H1 (cell line): Measurements from ENCODE around the gene COL6A1. TPM values are rescaled to one million over a fixed set of nuclear protein-coding genes. Genes with fewer than 3 reads are reported as not detected.
A peak's percentile ranks its signal among the peaks of the same experiment; 100 is the strongest.

Experiments used
- CTCF ChIA-PET: fragments of 300-600 bp; sonication (Branson Sonifier 250); formaldehyde crosslinking; loops from one replicate; lab custom pipeline; 2021; ENCODE audit not compliant: partially characterized antibody; lab: Charles Lee
- POLR2A ChIA-PET: fragments of 300-600 bp; sonication (Branson Sonifier 250); formaldehyde crosslinking; loops from one replicate; lab custom pipeline; 2021; ENCODE audit warnings: inconsistent platforms; ENCODE audit not compliant: partially characterized antibody; lab: Charles Lee
- DNase-seq, 2 experiments: peaks; one replicate each; pipeline versions ENCODE4 v3.0.0 to v3.0.0-alpha.2; 2010 to 2022; ENCODE audit warnings: low spot score in 2 of 2, low read depth in 1 of 2, mixed read lengths in 1 of 2
- FAIRE-seq: peaks from 2 replicates; lab custom pipeline; 2011; peaks lifted over from hg19 to GRCh38; lab: Jason Lieb, UNC
- H2AFZ ChIP-seq: 2 replicates; pipeline ENCODE4 v1.8.1; 2012; ENCODE audit warnings: low read length, inconsistent platforms
- H2AK5ac ChIP-seq: 2 replicates; pipeline ENCODE4 v1.6.1; 2013; ENCODE audit warnings: low read depth, low read length
- H2BK120ac ChIP-seq: replicated peaks from 2 replicates; pipeline ENCODE3; 2013; ENCODE audit warnings: low read depth, low read length, inconsistent platforms
- H2BK12ac ChIP-seq: 2 replicates; pipeline ENCODE4 v1.6.1; 2013; ENCODE audit warnings: low read depth, low read length
- H2BK15ac ChIP-seq: 2 replicates; pipeline ENCODE4 v1.6.1; 2013; ENCODE audit warnings: low read length
- H2BK20ac ChIP-seq: 2 replicates; pipeline ENCODE4 v1.6.1; 2013; ENCODE audit warnings: low read length
- H2BK5ac ChIP-seq: 2 replicates; pipeline ENCODE4 v1.6.1; 2013; ENCODE audit warnings: low read depth, low read length
- H3K14ac ChIP-seq: 2 replicates; pipeline ENCODE4 v1.6.1; 2013; ENCODE audit warnings: inconsistent platforms; ENCODE audit not compliant: insufficient read length
- H3K18ac ChIP-seq: 2 replicates; pipeline ENCODE4 v1.6.1; 2013; ENCODE audit warnings: low read length; ENCODE audit errors: extremely low read depth
- H3K23ac ChIP-seq: 2 replicates; pipeline ENCODE4 v1.6.1; 2013; ENCODE audit warnings: inconsistent platforms; ENCODE audit not compliant: insufficient read length
- H3K23me2 ChIP-seq: 2 replicates; pipeline ENCODE4 v1.6.1; 2013; ENCODE audit warnings: low read depth, low read length
- H3K27ac ChIP-seq: 2 replicates; pipeline ENCODE4 v1.6.1; 2011; ENCODE audit warnings: low read depth, low read length, inconsistent platforms
- H3K27me3 ChIP-seq, 4 experiments: replicated peaks in 1 of 4; 1 replicate in 1 of 4; 2 replicates in 3 of 4; pipeline versions ENCODE4 v1.6.1 to v1.8.1; 2011 to 2013; ENCODE audit warnings: low read length in 3 of 4, mild to moderate bottlenecking in 3 of 4, inconsistent platforms in 2 of 4, mixed read lengths in 2 of 4, moderate library complexity in 1 of 4; ENCODE audit not compliant: control insufficient read depth in 3 of 4, insufficient read depth in 3 of 4; ENCODE audit errors: extremely low read depth in 1 of 4
- H3K36me3 ChIP-seq, 4 experiments: 2 replicates each; pipeline versions ENCODE4 v1.6.1 to v1.8.1; 2011 to 2013; ENCODE audit warnings: mild to moderate bottlenecking in 4 of 4, low read length in 3 of 4, moderate library complexity in 2 of 4, control low read depth in 1 of 4, inconsistent platforms in 1 of 4; ENCODE audit not compliant: insufficient read depth in 4 of 4, control insufficient read depth in 2 of 4
- H3K4ac ChIP-seq: replicated peaks from 2 replicates; pipeline ENCODE3; 2013; ENCODE audit warnings: low read length, low read depth, mixed read lengths, inconsistent platforms; ENCODE audit not compliant: insufficient read length
- H3K4me1 ChIP-seq, 4 experiments: replicated peaks in 1 of 4; 1 replicate in 1 of 4; 2 replicates in 3 of 4; pipeline versions ENCODE4 v1.6.1 to v1.8.1; 2011 to 2013; ENCODE audit warnings: low read length in 3 of 4, inconsistent platforms in 2 of 4, mixed read lengths in 1 of 4; ENCODE audit not compliant: insufficient read depth in 4 of 4, control insufficient read depth in 3 of 4
- H3K4me2 ChIP-seq, 2 experiments: 2 replicates each; pipeline versions ENCODE4 v1.6.1 to v1.8.1; 2011 to 2013; ENCODE audit warnings: low read depth in 2 of 2, low read length in 2 of 2, control low read depth in 1 of 2, inconsistent platforms in 1 of 2, mild to moderate bottlenecking in 1 of 2; ENCODE audit not compliant: insufficient read depth in 1 of 2
- H3K4me3 ChIP-seq, 4 experiments: fragments of 200-600, 300-600 bp in 1 of 4; sonication (generic), shearing (Covaris generic), sonication (Bioruptor Twin) in 1 of 4; 2 replicates each; pipeline versions ENCODE4 v1.5.1 to v1.8.1; 2011 to 2016; ENCODE audit warnings: low read length in 4 of 4, low read depth in 3 of 4, control low read depth in 2 of 4, inconsistent platforms in 2 of 4, mild to moderate bottlenecking in 2 of 4, mixed read lengths in 1 of 4, moderate library complexity in 1 of 4; ENCODE audit not compliant: insufficient read depth in 2 of 4; ENCODE audit errors: extremely low read depth in 1 of 4
- H3K56ac ChIP-seq: replicated peaks from 2 replicates; pipeline ENCODE3; 2013; ENCODE audit warnings: low read depth, mild to moderate bottlenecking, mixed read lengths, low read length, inconsistent platforms; ENCODE audit not compliant: insufficient read length
- H3K79me1 ChIP-seq: 2 replicates; pipeline ENCODE4 v1.6.1; 2013; ENCODE audit warnings: low read depth, low read length, control low read depth
- H3K79me2 ChIP-seq, 2 experiments: 2 replicates each; pipeline versions ENCODE4 v1.6.1 to v1.8.1; 2012 to 2013; ENCODE audit warnings: low read length in 2 of 2, mild to moderate bottlenecking in 2 of 2, inconsistent platforms in 1 of 2; ENCODE audit not compliant: insufficient read depth in 2 of 2, control insufficient read depth in 1 of 2
- H3K9ac ChIP-seq, 4 experiments: replicated peaks in 1 of 4; 1 replicate in 1 of 4; 2 replicates in 3 of 4; pipeline versions ENCODE4 v1.6.1 to v1.8.1; 2011 to 2013; ENCODE audit warnings: low read depth in 3 of 4, low read length in 3 of 4, control low read depth in 2 of 4, mild to moderate bottlenecking in 2 of 4, moderate library complexity in 2 of 4, inconsistent platforms in 1 of 4; ENCODE audit errors: extremely low read depth in 1 of 4
- H3K9me3 ChIP-seq, 2 experiments: 2 replicates each; pipeline versions ENCODE4 v1.6.1 to v1.8.1; 2012 to 2013; ENCODE audit warnings: mild to moderate bottlenecking in 2 of 2, moderate library complexity in 2 of 2, control low read depth in 1 of 2, inconsistent platforms in 1 of 2, low read depth in 1 of 2, low read length in 1 of 2, mixed read lengths in 1 of 2; ENCODE audit not compliant: insufficient read depth in 2 of 2
- H4K20me1 ChIP-seq, 2 experiments: replicated peaks in 1 of 2; 2 replicates each; pipeline versions ENCODE3 to v1.8.1; 2011 to 2013; ENCODE audit warnings: inconsistent platforms in 2 of 2, low read length in 2 of 2, mild to moderate bottlenecking in 1 of 2; ENCODE audit not compliant: insufficient read depth in 2 of 2, control insufficient read depth in 1 of 2
- H4K5ac ChIP-seq: 2 replicates; pipeline ENCODE4 v1.6.1; 2013; ENCODE audit warnings: low read length, low read depth, mixed read lengths, inconsistent platforms; ENCODE audit not compliant: insufficient read length
- H4K8ac ChIP-seq: 2 replicates; pipeline ENCODE4 v1.8.0; 2013; ENCODE audit warnings: mild to moderate bottlenecking, moderate library complexity, low read length, inconsistent platforms; ENCODE audit not compliant: insufficient read depth; ENCODE audit errors: extremely low read depth
- H4K91ac ChIP-seq: replicated peaks from 2 replicates; pipeline ENCODE3; 2013; ENCODE audit warnings: low read length, mixed read lengths, inconsistent platforms; ENCODE audit not compliant: insufficient read length
- ATF3 ChIP-seq: IDR thresholded peaks from 2 replicates; pipeline ENCODE4 v1.6.1; 2011; ENCODE audit warnings: low read depth, mild to moderate bottlenecking, low read length; ENCODE audit not compliant: insufficient read depth
- CBX5 ChIP-seq: fragments of 300-800, 300-1000 bp; sonication (generic); IDR thresholded peaks from 2 replicates; pipeline ENCODE4 v1.7.1; 2016; ENCODE audit warnings: antibody characterized with exemption, low read length, low read depth
- EGR1 ChIP-seq: IDR thresholded peaks from 2 replicates; pipeline ENCODE4 v1.6.1; 2011; ENCODE audit warnings: low read depth, low read length, borderline replicate concordance
- EZH2 ChIP-seq: fragments of 200-600 bp; sonication (generic); IDR thresholded peaks from 2 replicates; pipeline ENCODE4 v1.7.1; 2012; ENCODE audit warnings: low read depth, mild to moderate bottlenecking, moderate library complexity, low read length, inconsistent platforms; ENCODE audit not compliant: severe bottlenecking
- FOSL1 ChIP-seq: IDR thresholded peaks from 2 replicates; pipeline ENCODE4 v1.6.1; 2011; ENCODE audit warnings: mild to moderate bottlenecking, low read depth, low read length, moderate library complexity; ENCODE audit not compliant: insufficient read depth
- HDAC6 ChIP-seq: IDR thresholded peaks from one replicate; pipeline ENCODE4 v1.7.1; 2012; ENCODE audit warnings: low read depth, mild to moderate bottlenecking, inconsistent platforms, low read length, moderate library complexity
- KDM4A ChIP-seq: IDR thresholded peaks from one replicate; pipeline ENCODE4 v1.7.1; 2012; ENCODE audit warnings: low read depth, mild to moderate bottlenecking, moderate library complexity, low read length, inconsistent platforms; ENCODE audit not compliant: severe bottlenecking
- NANOG ChIP-seq: IDR thresholded peaks from 2 replicates; pipeline ENCODE4 v1.6.1; 2011; ENCODE audit warnings: low read length, low read depth, mild to moderate bottlenecking, inconsistent platforms; ENCODE audit not compliant: insufficient read depth, poor library complexity, severe bottlenecking
- POLR2AphosphoS5 ChIP-seq: IDR thresholded peaks from 2 replicates; pipeline ENCODE4 v1.6.1; 2011; ENCODE audit warnings: low read depth, low read length
- POU5F1 ChIP-seq: IDR thresholded peaks from 2 replicates; pipeline ENCODE4 v1.6.1; 2011; ENCODE audit warnings: low read depth, mild to moderate bottlenecking, low read length, moderate library complexity
- SAP30 ChIP-seq: fragments of 300-600 bp; sonication (generic); IDR thresholded peaks from 2 replicates; pipeline ENCODE4 v1.7.1; 2012; ENCODE audit warnings: low read length, moderate library complexity, mild to moderate bottlenecking, inconsistent platforms; ENCODE audit not compliant: insufficient read depth, insufficient replicate concordance
- SP2 ChIP-seq: IDR thresholded peaks from 2 replicates; pipeline ENCODE4 v1.6.1; 2012; ENCODE audit warnings: mild to moderate bottlenecking, low read length, inconsistent platforms
- WGBS, 2 experiments: shearing (Covaris generic) in 1 of 2; methylation state at CpG; one replicate each; pipeline versions ENCODE4 v1.1.6 to v1.1.7; 2013 to 2015; ENCODE audit warnings: low lambda C conversion rate in 2 of 2, mixed read lengths in 2 of 2, inconsistent platforms in 1 of 2, low coverage in 1 of 2, missing lambda C conversion rate in 1 of 2; ENCODE audit not compliant: insufficient replicate concordance in 2 of 2, insufficient coverage in 1 of 2, insufficient read length in 1 of 2; ENCODE audit errors: extremely low coverage in 1 of 2, missing lambda C conversion rate in 1 of 2; 5-methylcytosine and 5-hydroxymethylcytosine counted together
- polyA plus RNA-seq, 7 experiments: library from polyadenylated mRNA; depleted of rRNA in 3 of 7; stranded (reverse) in 5 of 7; unstranded in 2 of 7; fragments of >200 nt in 5 of 7; fragments of 200-250 nt in 2 of 7; gene quantifications; 1 replicate in 5 of 7; 2 replicates in 1 of 7; 4 replicates in 1 of 7; pipeline versions ENCODE4 v1.2.1 to v1.2.3, GENCODE V29; 2011 to 2013; ENCODE audit warnings: missing spikeins in 2 of 7, mixed read lengths in 2 of 7
- total RNA-seq: library from RNA; stranded (reverse); fragmentation: NEBNext Ultra II Directional; extraction: Animal tissue kit (Norgen Biotek cat#: 25700); gene quantifications from 2 replicates; pipeline ENCODE4 v1.2.1, GENCODE V29; 2021

The COL6A1 gene
- total and polyA plus RNA-seq, 2 of the 8 experiments (the other 6 are each of a cell fraction or from before 2014, with no cell fraction given) = 100 to 115 TPM

DNA sequence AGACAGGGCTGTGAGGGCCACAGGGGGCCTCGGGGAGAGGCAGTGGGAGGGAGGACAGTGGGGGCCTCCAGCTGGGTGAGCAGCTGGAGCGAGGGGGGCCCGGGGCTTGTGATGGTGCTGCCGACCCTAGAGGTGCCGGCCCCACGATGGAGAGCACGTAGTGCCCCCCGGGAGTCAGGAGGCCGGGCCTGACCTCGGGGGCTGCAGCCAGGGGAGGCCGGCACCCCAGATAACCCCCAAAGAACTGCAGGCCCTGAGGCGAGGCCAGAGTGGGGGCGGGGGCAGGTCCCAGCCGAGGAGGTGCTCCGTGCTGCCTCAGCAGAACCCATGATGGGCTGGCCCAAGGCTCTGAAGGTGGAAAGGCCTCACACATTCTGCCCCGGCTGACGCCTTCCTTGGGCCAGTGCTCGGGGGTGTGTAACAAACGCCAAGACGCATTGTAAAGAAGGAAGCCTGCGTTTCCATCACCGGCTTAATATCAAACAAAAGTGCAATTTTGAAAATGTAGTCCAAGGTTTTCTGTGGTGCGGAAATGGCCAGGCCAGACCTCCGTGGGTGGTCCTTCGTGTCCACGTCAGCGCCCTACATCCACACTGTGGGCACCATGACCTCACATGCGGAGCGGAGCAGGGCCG is 55.2 kb downstream of the COL6A1 start:
- FAIRE-seq (no peak), DNase-seq (peak in 1 of 2 experiments; percentile 47)
- no peak overlapping the region for H2BK120ac ChIP-seq
- no peak overlapping the region for H3K18ac ChIP-seq
- no peak overlapping the region for H2AK5ac ChIP-seq
- H4K8ac ChIP-seq = no peak overlapping the region
- H2BK20ac ChIP-seq = no peak overlapping the region
- H3K27me3 ChIP-seq = no peaks in the 10 kb centered on the region
- H4K91ac ChIP-seq = no peak overlapping the region
- POLR2A ChIA-PET = no interaction called here
- 93% methylated on average over 29 of the region's 30 CpGs; no CpG with 5 or more reads in 1 of the 2 experiments for WGBS, 2 experiments
- no peak overlapping the region for H3K9ac ChIP-seq
- no peaks in the 10 kb centered on the region for H4K20me1 ChIP-seq
- no peak overlapping the region for H2BK5ac ChIP-seq
- CTCF ChIA-PET = no interaction called here
- H3K56ac ChIP-seq = no peak overlapping the region
- no peak overlapping the region for H3K4me2 ChIP-seq
- no peaks in the 10 kb centered on the region for H3K9me3 ChIP-seq
- H2BK12ac ChIP-seq = no peak overlapping the region
- H3K4ac ChIP-seq = no peak overlapping the region
- TF ChIP-seq NANOG (no peak), EZH2 (no peak), POLR2AphosphoS5 (no peak), SAP30 (no peak), ATF3 (no peak), CBX5 (no peak), KDM4A (no peak), POU5F1 (no peak), HDAC6 (no peak), FOSL1 (no peak), SP2 (no peak), EGR1 (no peak)
- H3K36me3 ChIP-seq = no peaks in the 10 kb centered on the region
- no peaks in the 10 kb centered on the region for H3K79me2 ChIP-seq
- H3K4me3 ChIP-seq = no peak overlapping the region
- no peak overlapping the region for H4K5ac ChIP-seq
- no peaks in the 10 kb centered on the region for H3K79me1 ChIP-seq
- H3K4me1 ChIP-seq = peaks cover 0 to 3% (median 0%) of the 10 kb centered on the region in 4 experiments; a peak in 2 of 7 replicates
- H3K23me2 ChIP-seq = peaks cover 4% of the 10 kb centered on the region; the same call in 1 of the 2 replicates
- no peak overlapping the region for H3K14ac ChIP-seq
- H3K27ac ChIP-seq = no peak overlapping the region
- H2BK15ac ChIP-seq = no peak overlapping the region
- no peak overlapping the region for H3K23ac ChIP-seq
- H2AFZ ChIP-seq = no peak overlapping the region
